Stimulated activated CD4-positive, alpha-beta T cell treated with anti-CD3 and anti-CD28 coated beads, TNF-alpha, amount 100 ng/mL, for 1 hour (primary cell): Measurements from ENCODE around the gene ZNF793.

Experiments used
- DNase-seq, 3 donors: peaks; one replicate each; pipeline ENCODE4 v3.0.0-alpha.2; 2020; ENCODE audit warnings: low read depth in 3 of 3, low spot score in 1 of 3

Gene ZNF793

GRCh38 chr19:37564624-37565369 lies 58.1 kb downstream of the ZNF793 start:
- no peak for DNase-seq

GRCh38 chr19:37565370-37565669 lies 58.6 kb downstream of the ZNF793 start:
- no peak for DNase-seq

- no peak for DNase-seq
Observed at GRCh38 chr19:37572203-37572602, 65.5 kb downstream of the ZNF793 start.

- DNase-seq: no peak
Observed at GRCh38 chr19:37583340-37583739, 76.6 kb downstream of the ZNF793 start.
